DND-41 (cell line): Measurements from ENCODE around the gene EEFSEC.

Experiments used
- EZH2 ChIP-seq: IDR thresholded peaks from 3 replicates; pipeline ENCODE4 v1.6.1; 2012; ENCODE audit warnings: borderline replicate concordance, low read depth, mild to moderate bottlenecking, moderate library complexity, low read length, inconsistent platforms; ENCODE audit not compliant: severe bottlenecking
- TF ChIP-seq, protein P1 (sequence below): IDR thresholded peaks from 2 replicates; pipeline ENCODE4 v1.5.1; 2012; ENCODE audit warnings: borderline replicate concordance, low read length, moderate library complexity, mild to moderate bottlenecking; ENCODE audit not compliant: poor library complexity, severe bottlenecking; ENCODE audit errors: extremely low read depth

DNA sequence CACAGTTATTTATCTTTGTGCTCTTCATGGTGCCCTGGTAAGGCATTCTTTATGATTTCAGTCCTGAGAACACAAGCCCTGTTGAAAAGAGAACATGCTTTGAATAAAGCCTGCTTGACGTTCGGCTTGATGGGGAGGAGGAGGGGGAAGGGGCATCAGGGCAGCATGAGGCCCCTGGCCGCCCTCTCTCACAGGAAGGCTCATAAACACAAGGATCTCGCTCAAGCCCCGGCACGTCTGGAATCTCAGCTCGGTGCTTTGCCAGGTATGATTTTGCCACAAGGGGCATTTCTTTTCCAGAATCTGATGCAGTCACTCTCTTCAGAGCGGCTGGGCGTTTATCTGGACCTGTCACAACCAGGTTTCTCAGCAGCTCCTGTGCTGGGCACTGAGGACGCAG, 184.0 kb downstream of the EEFSEC start:
- TF ChIP-seq, protein P1, sequence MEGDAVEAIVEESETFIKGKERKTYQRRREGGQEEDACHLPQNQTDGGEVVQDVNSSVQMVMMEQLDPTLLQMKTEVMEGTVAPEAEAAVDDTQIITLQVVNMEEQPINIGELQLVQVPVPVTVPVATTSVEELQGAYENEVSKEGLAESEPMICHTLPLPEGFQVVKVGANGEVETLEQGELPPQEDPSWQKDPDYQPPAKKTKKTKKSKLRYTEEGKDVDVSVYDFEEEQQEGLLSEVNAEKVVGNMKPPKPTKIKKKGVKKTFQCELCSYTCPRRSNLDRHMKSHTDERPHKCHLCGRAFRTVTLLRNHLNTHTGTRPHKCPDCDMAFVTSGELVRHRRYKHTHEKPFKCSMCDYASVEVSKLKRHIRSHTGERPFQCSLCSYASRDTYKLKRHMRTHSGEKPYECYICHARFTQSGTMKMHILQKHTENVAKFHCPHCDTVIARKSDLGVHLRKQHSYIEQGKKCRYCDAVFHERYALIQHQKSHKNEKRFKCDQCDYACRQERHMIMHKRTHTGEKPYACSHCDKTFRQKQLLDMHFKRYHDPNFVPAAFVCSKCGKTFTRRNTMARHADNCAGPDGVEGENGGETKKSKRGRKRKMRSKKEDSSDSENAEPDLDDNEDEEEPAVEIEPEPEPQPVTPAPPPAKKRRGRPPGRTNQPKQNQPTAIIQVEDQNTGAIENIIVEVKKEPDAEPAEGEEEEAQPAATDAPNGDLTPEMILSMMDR: no peak
- TF ChIP-seq EZH2: no peak
